Hepatic stellate cell (primary cell): ENCODE results near the gene OR2AP1.
A peak's percentile ranks its signal among the peaks of the same experiment; 100 is the strongest.
"Not testable (repeated sequence)": the region's sequence is repeated elsewhere in the genome, so short reads cannot be mapped to it uniquely, and the experiment has no call there.

Source experiments
- DNase-seq: peaks from one replicate; pipeline ENCODE4 v3.0.0; 2011; ENCODE audit warnings: low spot score

OR2AP1 gene

GRCh38 chr12:55572168-55572567 lies at the start of gene OR2AP1:
OR2AP1 (plus strand) TSS chr12:55572468; CDS start chr12:55574415, 1,947 bp downstream.
- no peak for DNase-seq

- not testable (repeated sequence) for DNase-seq
Measured at GRCh38 chr12:55548235-55548634, 24.0 kb upstream of the OR2AP1 start.

- no peak for DNase-seq
Measured at GRCh38 chr12:55548756-55549155, 23.5 kb upstream of the OR2AP1 start.

- no peak for DNase-seq
Measured at GRCh38 chr12:55549302-55549701, 23.0 kb upstream of the OR2AP1 start, which contains the start of gene OR6C4. OR6C4 (plus strand) TSS chr12:55549602; CDS start chr12:55551227, 1,625 bp downstream.

GRCh38 chr12:55554296-55554695 lies 18.0 kb upstream of the OR2AP1 start:
- DNase-seq = no peak

GRCh38 chr12:55570060-55570459 lies 2.2 kb upstream of the OR2AP1 start:
- not testable (repeated sequence) for DNase-seq

- DNase-seq = not testable (repeated sequence)
Measured at GRCh38 chr12:55570689-55571088, 1.6 kb upstream of the OR2AP1 start.

- DNase-seq = no peak
Measured at GRCh38 chr12:55582066-55582465, 9.8 kb downstream of the OR2AP1 start.

- DNase-seq = no peak
Measured at GRCh38 chr12:55585817-55586216, 13.5 kb downstream of the OR2AP1 start.

- DNase-seq = not testable (repeated sequence)
Measured at GRCh38 chr12:55590152-55590551, 17.9 kb downstream of the OR2AP1 start.

- no peak for DNase-seq
Measured at GRCh38 chr12:55607821-55608594, 35.7 kb downstream of the OR2AP1 start.

GRCh38 chr12:55610598-55610997 lies 38.3 kb downstream of the OR2AP1 start:
- DNase-seq = no peak

GRCh38 chr12:55612646-55613045 lies 40.4 kb downstream of the OR2AP1 start:
- DNase-seq = no peak

- DNase-seq = no peak
Measured at GRCh38 chr12:55614764-55615163, 42.5 kb downstream of the OR2AP1 start.

GRCh38 chr12:55619354-55620138 lies 47.3 kb downstream of the OR2AP1 start:
- DNase-seq = peak; percentile 72

- DNase-seq = no peak
Measured at GRCh38 chr12:55624056-55624455, 51.8 kb downstream of the OR2AP1 start.
